Gastrocnemius medialis (tissue), 4 donors: Measurements from ENCODE around the gene MRPL28. TPM values are rescaled to one million over a fixed set of nuclear protein-coding genes. Genes with fewer than 3 reads are reported as not detected.

Experiments
- ATAC-seq, 2 donors: fragments of 150-250 bp; one replicate each; pipeline ENCODE4 v1.9.1; 2016
- DNase-seq, 2 donors: peaks; one replicate each; pipeline ENCODE4 v3.0.0-alpha.2; 2019
- H3K27ac ChIP-seq, 4 donors: fragments of 200-600 bp; sonication (generic); 1 replicate in 1 of 4; 2 replicates in 3 of 4; pipeline ENCODE4 v1.5.1; 2016 to 2018; ENCODE audit warnings: mild to moderate bottlenecking in 2 of 4, moderate library complexity in 1 of 4
- H3K27me3 ChIP-seq, 3 donors: fragments of 200-600 bp; sonication (generic) in 2 of 3; 1 replicate in 1 of 3; 2 replicates in 2 of 3; pipeline versions ENCODE4 v1.5.1 to v1.6.0; 2016 to 2019; ENCODE audit warnings: mild to moderate bottlenecking in 1 of 3, moderate library complexity in 1 of 3
- H3K36me3 ChIP-seq, 2 donors: fragments of 200-600 bp; sonication (generic) in 1 of 2; one replicate each; pipeline ENCODE4 v1.5.1; 2017 to 2018
- H3K4me1 ChIP-seq, 2 donors: fragments of 200-600 bp; sonication (generic) in 1 of 2; one replicate each; pipeline ENCODE4 v1.5.1; 2016 to 2017; ENCODE audit warnings: mild to moderate bottlenecking in 2 of 2
- H3K4me3 ChIP-seq, 4 donors: fragments of 200-600 bp; sonication (generic) in 3 of 4; 1 replicate in 1 of 4; 2 replicates in 3 of 4; pipeline ENCODE4 v1.5.1; 2016 to 2019; ENCODE audit warnings: mild to moderate bottlenecking in 2 of 4
- H3K9me3 ChIP-seq, 3 donors: fragments of 200-600 bp; sonication (generic) in 2 of 3; 1 replicate in 1 of 3; 2 replicates in 2 of 3; pipeline ENCODE4 v1.5.1; 2016 to 2019
- CTCF ChIP-seq, 5 experiments: fragments of 450-650 bp in 3 of 5; fragments of 200-600 bp in 2 of 5; sonication (generic) in 2 of 5; IDR thresholded peaks in 4 of 5; conservative IDR thresholded peaks in 1 of 5; 1 replicate in 4 of 5; 2 replicates in 1 of 5; pipeline ENCODE4 v1.5.1; 2016 to 2019; ENCODE audit warnings: antibody characterized with exemption in 5 of 5, mild to moderate bottlenecking in 3 of 5, moderate library complexity in 3 of 5
- POLR2A ChIP-seq, 2 donors: fragments of 450-650 bp; IDR thresholded peaks; one replicate each; pipeline ENCODE4 v1.6.1; 2017; ENCODE audit warnings: antibody characterized with exemption in 2 of 2, mild to moderate bottlenecking in 2 of 2, moderate library complexity in 2 of 2
- in situ Hi-C, 4 donors: fragments of 200-750 bp; cut with MboI; loops; one replicate each; pipeline versions ENCODE4 v1.15.0 to v1.8.0; 2017; ENCODE audit warnings: low sequenced_read_pairs in 4 of 4
- intact Hi-C: fragments of 100-400 bp; cut with DNase I; formaldehyde crosslinking; loops from one replicate; pipeline ENCODE4 v1.15.1; 2023; ENCODE audit warnings: low total_unique reads
- total RNA-seq, 4 donors: library from RNA; depleted of rRNA; stranded (reverse); fragments of >200 nt; gene quantifications; one replicate each; pipeline versions ENCODE4 v1.1.0 to v1.2.3, GENCODE V29; 2016

Gene MRPL28
- total RNA-seq, 4 donors from 2014 or later = 72.8 to 122 (median 87.4) TPM

GRCh38 chr16:368388-369158 is 1.8 kb downstream of the MRPL28 start:
- in situ Hi-C loops = no loop called here

GRCh38 chr16:367333-367903 is 2.9 kb downstream of the MRPL28 start:
- no peaks in the 10 kb centered on the region for H3K9me3 ChIP-seq
- in situ Hi-C loops = no loop called here
- DNase-seq (no peak), ATAC-seq (no peak)
- no peak overlapping the region for H3K27ac ChIP-seq
- no peak overlapping the region for H3K4me3 ChIP-seq
- peaks cover 0 to 18% (median 7%) of the 10 kb centered on the region in 3 donors for H3K27me3 ChIP-seq
- intact Hi-C loops = no loop called here
- H3K36me3 ChIP-seq = peaks cover 0 to 30% of the 10 kb centered on the region in 2 donors
- TF ChIP-seq CTCF (IDR thresholded peaks at IDR 0.05 in 4 of 5, conservative IDR thresholded peaks at IDR 0.05 in 1 of 5) (no peak), POLR2A (IDR thresholded peaks at IDR 0.05) (no peak)
- H3K4me1 ChIP-seq = peaks cover 12 to 14% of the 10 kb centered on the region in 2 donors

More at GRCh38 chr16:368388-369158, 1.8 kb downstream of the MRPL28 start:
- peaks cover 12 to 14% of the 10 kb centered on the region in 2 donors for H3K4me1 ChIP-seq
- H3K36me3 ChIP-seq = peaks cover 0 to 33% of the 10 kb centered on the region in 2 donors
- TF ChIP-seq CTCF (IDR thresholded peaks at IDR 0.05 in 4 of 5, conservative IDR thresholded peaks at IDR 0.05 in 1 of 5) = no peak
- no peak for TF ChIP-seq POLR2A (IDR thresholded peaks at IDR 0.05)
- intact Hi-C loops = no loop called here
- H3K9me3 ChIP-seq = no peaks in the 10 kb centered on the region
- DNase-seq = no peak
- no peak for ATAC-seq
- no peak overlapping the region for H3K27ac ChIP-seq
- no peak overlapping the region for H3K4me3 ChIP-seq
- H3K27me3 ChIP-seq = peaks cover 0 to 14% (median 7%) of the 10 kb centered on the region in 3 donors

GRCh38 chr16:366476-366875 is 3.9 kb downstream of the MRPL28 start:
- Histone ChIP-seq H3K9me3 (no peaks in the 10 kb centered on the region), H3K27me3 (peaks cover 0 to 18% (median 7%) of the 10 kb centered on the region in 3 donors), H3K36me3 (peaks cover 0 to 30% of the 10 kb centered on the region in 2 donors), H3K27ac (no peak overlapping the region), H3K4me1 (peaks cover 12 to 14% of the 10 kb centered on the region in 2 donors), H3K4me3 (no peak overlapping the region)
- intact Hi-C loops (no loop called here), in situ Hi-C loops (no loop called here)
- TF ChIP-seq POLR2A (IDR thresholded peaks at IDR 0.05) (no peak), CTCF (IDR thresholded peaks at IDR 0.05 in 4 of 5, conservative IDR thresholded peaks at IDR 0.05 in 1 of 5) (no peak)
- DNase-seq = no peak
- ATAC-seq = no peak

- ATAC-seq = no peak
- peaks cover 0 to 30% of the 10 kb centered on the region in 2 donors for H3K36me3 ChIP-seq
- intact Hi-C loops = no loop called here
- H3K4me3 ChIP-seq = no peak overlapping the region
- in situ Hi-C loops = no loop called here
- TF ChIP-seq POLR2A (IDR thresholded peaks at IDR 0.05) = no peak
- TF ChIP-seq CTCF (IDR thresholded peaks at IDR 0.05 in 4 of 5, conservative IDR thresholded peaks at IDR 0.05 in 1 of 5) = no peak
- peaks cover 0 to 18% (median 7%) of the 10 kb centered on the region in 3 donors for H3K27me3 ChIP-seq
- H3K4me1 ChIP-seq = peaks cover 3 to 7% of the 10 kb centered on the region in 2 donors
- no peak for DNase-seq
- H3K27ac ChIP-seq = no peak overlapping the region
- H3K9me3 ChIP-seq = no peaks in the 10 kb centered on the region
These were observed 5.5 kb downstream of the MRPL28 start for GRCh38 chr16:364595-365491.
